Activated B cell treated with CpG ODN at 0.5 μM for 24 hours (primary cell): ENCODE measurements around the gene KRTAP1-1. TPM values are rescaled to one million over a fixed set of nuclear protein-coding genes. Genes with fewer than 3 reads are reported as not detected.
"Not testable (repeated sequence)": the region's sequence is repeated elsewhere in the genome, so short reads cannot be mapped to it uniquely, and the experiment has no call there.

Experiments
- ATAC-seq: fragments of 200-7000 bp; cut with Tn5 transposase; one replicate; pipeline ENCODE4 v1.10.0; 2021; ENCODE audit warnings: low read depth, mild to moderate bottlenecking, moderate library complexity
- CTCF ChIA-PET: fragments of 350-600 bp; sonication (Branson Sonifier 250); formaldehyde crosslinking; loops from one replicate; lab custom pipeline; 2021; ENCODE audit warnings: antibody characterized with exemption; lab: Charles Lee
- POLR2A ChIA-PET: fragments of 350-600 bp; sonication (Branson Sonifier 250); formaldehyde crosslinking; loops from one replicate; lab custom pipeline; 2021; ENCODE audit warnings: antibody characterized with exemption; lab: Charles Lee
- DNase-seq: peaks from one replicate; pipeline ENCODE4 v3.0.0; 2022
- H3K27ac Mint-ChIP-seq: one replicate; pipeline ENCODE4 v1.8.0; 2020; ENCODE audit warnings: mixed read lengths
- H3K27me3 Mint-ChIP-seq: one replicate; pipeline ENCODE4 v1.8.0; 2021; ENCODE audit warnings: mixed read lengths
- H3K36me3 Mint-ChIP-seq: one replicate; pipeline ENCODE4 v1.8.0; 2021; ENCODE audit warnings: low read depth, mixed read lengths
- H3K4me1 Mint-ChIP-seq: one replicate; pipeline ENCODE4 v1.8.0; 2021; ENCODE audit warnings: mixed read lengths
- H3K4me3 Mint-ChIP-seq: one replicate; pipeline ENCODE4 v1.8.0; 2020; ENCODE audit warnings: mild to moderate bottlenecking, mixed read lengths
- H3K9me3 Mint-ChIP-seq: one replicate; pipeline ENCODE4 v1.8.0; 2020; ENCODE audit warnings: mixed read lengths
- intact Hi-C: fragments of 100-400 bp; cut with micrococcal nuclease; formaldehyde crosslinking; loops from one replicate; pipeline ENCODE4 v1.15.1; 2024
- total RNA-seq: library from RNA; stranded (reverse); gene quantifications from 2 replicates; pipeline ENCODE4 v1.2.3, GENCODE V29; 2022
- TF ChIP-seq, protein P1 (sequence below): fragments of 200-600 bp; IDR thresholded peaks from one replicate; pipeline ENCODE4 v1.8.0; 2022; ENCODE audit warnings: antibody characterized with exemption, mild to moderate bottlenecking

Gene KRTAP1-1
- total RNA-seq, 1 donor from 2014 or later = not detected

DNA sequence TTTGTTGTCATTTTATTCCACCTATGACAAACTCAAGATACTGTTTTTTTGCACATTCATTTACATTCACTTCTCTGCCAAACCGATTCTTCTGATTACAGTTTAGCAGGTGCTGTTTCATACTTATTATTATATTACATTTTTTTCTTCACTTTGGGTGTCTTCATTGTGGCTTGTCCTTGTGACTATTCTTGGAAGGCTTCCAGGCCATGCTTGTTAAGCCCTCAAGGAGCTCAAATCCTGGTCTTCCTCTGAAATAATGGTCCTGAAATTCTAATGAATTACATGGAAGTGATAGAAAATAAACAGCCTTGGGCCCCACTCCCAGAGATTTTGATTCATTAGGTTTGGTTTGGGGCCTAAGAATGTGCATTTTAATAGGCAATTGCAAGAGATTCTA lies 23.1 kb upstream of the KRTAP1-1 start:
- Mint-ChIP-seq H3K27ac (no peak overlapping the region), H3K4me1 (no peaks in the 10 kb centered on the region), H3K9me3 (no peaks in the 10 kb centered on the region), H3K4me3 (no peak overlapping the region), H3K27me3 (peaks cover 19% of the 10 kb centered on the region), H3K36me3 (no peaks in the 10 kb centered on the region)
- ChIA-PET POLR2A (no interaction called here), CTCF (no interaction called here)
- intact Hi-C loops = no loop called here
- TF ChIP-seq, protein P1, sequence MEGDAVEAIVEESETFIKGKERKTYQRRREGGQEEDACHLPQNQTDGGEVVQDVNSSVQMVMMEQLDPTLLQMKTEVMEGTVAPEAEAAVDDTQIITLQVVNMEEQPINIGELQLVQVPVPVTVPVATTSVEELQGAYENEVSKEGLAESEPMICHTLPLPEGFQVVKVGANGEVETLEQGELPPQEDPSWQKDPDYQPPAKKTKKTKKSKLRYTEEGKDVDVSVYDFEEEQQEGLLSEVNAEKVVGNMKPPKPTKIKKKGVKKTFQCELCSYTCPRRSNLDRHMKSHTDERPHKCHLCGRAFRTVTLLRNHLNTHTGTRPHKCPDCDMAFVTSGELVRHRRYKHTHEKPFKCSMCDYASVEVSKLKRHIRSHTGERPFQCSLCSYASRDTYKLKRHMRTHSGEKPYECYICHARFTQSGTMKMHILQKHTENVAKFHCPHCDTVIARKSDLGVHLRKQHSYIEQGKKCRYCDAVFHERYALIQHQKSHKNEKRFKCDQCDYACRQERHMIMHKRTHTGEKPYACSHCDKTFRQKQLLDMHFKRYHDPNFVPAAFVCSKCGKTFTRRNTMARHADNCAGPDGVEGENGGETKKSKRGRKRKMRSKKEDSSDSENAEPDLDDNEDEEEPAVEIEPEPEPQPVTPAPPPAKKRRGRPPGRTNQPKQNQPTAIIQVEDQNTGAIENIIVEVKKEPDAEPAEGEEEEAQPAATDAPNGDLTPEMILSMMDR = no peak
- DNase-seq (no peak), ATAC-seq (no peak)

DNA sequence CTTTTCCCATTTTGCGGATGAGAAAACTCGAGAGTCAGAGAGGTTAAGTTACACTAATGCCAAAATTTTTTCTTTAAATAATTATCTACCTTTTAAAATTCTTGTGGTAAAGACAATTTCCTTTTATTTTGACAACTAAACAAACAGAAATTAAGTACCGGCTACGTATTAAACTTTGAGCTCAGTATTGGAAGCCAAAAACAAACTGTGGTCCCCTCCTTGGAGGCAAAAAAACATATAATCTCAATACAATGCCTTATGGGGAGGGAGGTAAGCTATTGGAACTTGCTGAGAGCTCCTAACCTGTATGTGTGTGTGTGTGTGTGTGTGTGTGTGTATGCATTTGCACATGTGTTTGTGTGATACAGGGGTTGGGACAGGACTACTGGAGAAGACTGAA lies 22.2 kb upstream of the KRTAP1-1 start:
- DNase-seq = no peak
- POLR2A ChIA-PET = no interaction called here
- CTCF ChIA-PET = no interaction called here
- Mint-ChIP-seq H3K4me1 (no peaks in the 10 kb centered on the region), H3K36me3 (no peaks in the 10 kb centered on the region), H3K27ac (no peak overlapping the region), H3K27me3 (peaks cover 27% of the 10 kb centered on the region), H3K4me3 (no peak overlapping the region), H3K9me3 (no peaks in the 10 kb centered on the region)
- TF ChIP-seq, protein P1 = no peak
- intact Hi-C loops = no loop called here
- ATAC-seq = no peak

DNA sequence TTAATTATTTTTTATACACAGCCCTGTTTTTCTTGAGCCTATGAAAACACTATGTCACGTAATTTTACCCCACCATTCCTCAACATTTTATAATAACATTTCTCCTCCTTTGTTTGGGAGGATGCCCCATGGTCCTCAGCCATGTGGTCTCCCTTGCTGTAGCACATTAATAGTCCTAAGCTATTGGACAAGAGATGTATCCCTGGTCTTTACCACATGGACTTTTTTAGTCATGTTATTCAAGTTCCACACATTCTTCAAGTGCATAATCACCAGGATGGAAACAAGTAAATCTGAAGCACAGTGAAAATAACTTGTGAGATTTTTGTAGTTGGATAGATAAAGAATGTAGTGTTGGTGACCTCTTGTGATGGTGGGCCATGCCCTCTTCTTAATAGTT lies 20.7 kb upstream of the KRTAP1-1 start:
- Mint-ChIP-seq H3K27ac (no peak overlapping the region), H3K27me3 (peaks cover 37% of the 10 kb centered on the region), H3K4me1 (no peaks in the 10 kb centered on the region), H3K36me3 (no peaks in the 10 kb centered on the region), H3K4me3 (no peak overlapping the region), H3K9me3 (peaks cover 7% of the 10 kb centered on the region)
- ATAC-seq (no peak), DNase-seq (no peak)
- ChIA-PET CTCF (no interaction called here), POLR2A (no interaction called here)
- TF ChIP-seq, protein P1 = no peak
- intact Hi-C loops = no loop called here

DNA sequence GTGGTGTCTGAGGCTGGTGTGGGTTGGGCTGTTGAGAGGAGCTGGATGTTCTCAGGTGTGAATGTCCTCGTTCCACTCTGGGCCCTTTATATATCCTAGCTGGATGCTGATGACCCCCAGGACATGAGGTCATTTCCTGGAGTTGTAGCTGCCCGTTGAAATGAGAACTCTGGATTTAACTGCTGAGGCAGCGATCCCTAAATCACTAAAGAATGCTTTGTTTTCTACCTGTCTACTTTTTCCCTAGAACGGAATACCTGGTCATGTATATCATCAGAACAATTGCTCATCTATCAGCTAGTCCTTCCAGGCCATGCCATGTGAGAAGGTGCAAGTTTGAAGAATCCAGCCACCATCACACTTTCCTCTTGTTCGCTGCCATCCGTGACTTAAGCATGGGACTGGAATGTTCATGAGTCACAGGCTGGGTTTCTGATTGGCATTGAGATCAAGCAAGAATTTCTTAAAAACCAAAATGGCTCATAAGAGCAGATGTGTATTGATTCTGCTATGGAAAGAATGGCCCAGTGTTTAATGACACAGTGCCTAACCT lies 18.9 kb upstream of the KRTAP1-1 start, which contains the start of gene KRTAP2-3:
Gene KRTAP2-3 (minus strand): TSS at position 63 of the 553 bp plus-strand sequence. CDS start 64 bp downstream, outside the sequence.
- no peaks in the 10 kb centered on the region for H3K4me1 Mint-ChIP-seq
- DNase-seq (no peak), ATAC-seq (no peak)
- ChIA-PET CTCF (no interaction called here), POLR2A (no interaction called here)
- intact Hi-C loops = no loop called here
- no peak within 1 kb of the TSS for H3K27ac Mint-ChIP-seq
- no peaks in the 10 kb centered on the region for H3K36me3 Mint-ChIP-seq
- H3K4me3 Mint-ChIP-seq = no peak within 1 kb of the TSS
- peaks cover 7% of the 10 kb centered on the region for H3K9me3 Mint-ChIP-seq
- TF ChIP-seq, protein P1 = no peak
- peaks cover 38% of the 10 kb centered on the region for H3K27me3 Mint-ChIP-seq

DNA sequence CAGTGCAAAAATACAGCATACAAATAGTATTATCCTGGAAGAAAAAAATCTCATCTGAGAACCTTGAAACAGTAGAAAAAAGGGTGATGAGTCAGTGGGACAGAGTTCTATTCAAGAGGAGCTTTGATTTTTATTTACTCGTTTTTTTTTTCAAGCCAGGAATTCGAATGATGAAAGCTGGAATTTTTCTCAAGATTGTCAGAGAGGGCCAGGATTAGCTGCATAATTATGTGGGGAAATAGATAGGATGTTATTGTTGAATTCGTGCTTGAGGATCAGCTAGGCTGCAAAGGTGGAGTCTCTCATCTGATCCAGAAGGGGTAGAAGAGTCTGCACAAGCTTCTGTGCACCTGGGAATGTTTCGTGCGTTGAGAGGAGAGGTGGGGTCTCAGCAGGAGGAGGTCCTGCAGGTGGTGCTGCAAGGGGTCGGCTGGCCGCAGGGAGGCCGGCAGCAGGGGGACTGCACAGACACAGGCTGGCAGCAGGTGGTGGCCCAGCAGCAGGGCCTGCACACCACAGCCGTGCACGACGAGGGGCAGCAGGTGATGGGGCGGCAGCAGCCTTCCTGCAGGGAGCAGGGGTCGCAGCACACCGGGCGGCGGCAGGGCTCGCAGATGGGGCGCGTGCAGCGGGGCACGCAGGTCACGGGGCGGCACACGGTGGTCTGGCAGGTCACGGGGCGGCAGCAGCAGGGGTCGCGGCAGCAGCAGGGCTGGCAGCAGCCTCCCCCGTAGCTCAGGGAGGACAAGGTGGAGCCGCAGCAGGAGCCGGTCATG lies 18.2 kb upstream of the KRTAP1-1 start:
- intact Hi-C loops, H3K9me3 Mint-ChIP-seq, POLR2A ChIA-PET, H3K4me3 Mint-ChIP-seq, H3K27ac Mint-ChIP-seq, H3K36me3 Mint-ChIP-seq, DNase-seq, ATAC-seq, H3K4me1 Mint-ChIP-seq: not testable (repeated sequence)
- CTCF ChIA-PET = interaction anchor here (0.6 kb wide), 1 partner anchor 1982 kb away, joined by 3 read pairs; no protein-coding TSS in a partner anchor
- H3K27me3 Mint-ChIP-seq = peaks cover 40% of the 10 kb centered on the region
